Panc1 (cell line): ENCODE results near the gene GDF15. TPM values are rescaled to one million over a fixed set of nuclear protein-coding genes. Genes with fewer than 3 reads are reported as not detected.

ENCODE experiments used
- ATAC-seq: fragments of 200-7000 bp; cut with Tn5 transposase; 2 replicates; pipeline ENCODE4 v1.9.1; 2020; ENCODE audit warnings: mild to moderate bottlenecking, moderate library complexity
- BruUV-seq: library from RNA; stranded (reverse); fragments of 400-500 nt; replicated peaks from 2 replicates; lab custom pipeline; 2021; lab: Mats Ljungman, UMichigan
- CTCF ChIA-PET: fragments of 300-600 bp; sonication (Branson Sonifier 250); formaldehyde crosslinking; loops from one replicate; lab custom pipeline; 2022; ENCODE audit warnings: antibody characterized with exemption; lab: Charles Lee
- POLR2A ChIA-PET: fragments of 300-600 bp; sonication (Branson Sonifier 250); formaldehyde crosslinking; loops from one replicate; lab custom pipeline; 2022; ENCODE audit warnings: antibody characterized with exemption; lab: Charles Lee
- DNase-seq: peaks from one replicate; pipeline ENCODE4 v3.0.0-alpha.2; 2010; ENCODE audit warnings: low read depth, low spot score
- H3K27ac ChIP-seq: 2 replicates; pipeline ENCODE4 v1.5.1; 2011; ENCODE audit warnings: mild to moderate bottlenecking, low read length, inconsistent platforms
- H3K27me3 ChIP-seq: fragments of 200-500 bp; sonication (Bioruptor generic); 2 replicates; pipeline ENCODE4 v1.6.0; 2014; ENCODE audit warnings: low read length, inconsistent platforms; ENCODE audit not compliant: control insufficient read depth, insufficient read depth
- H3K36me3 ChIP-seq: fragments of 200-500 bp; sonication (Bioruptor generic); 2 replicates; pipeline ENCODE4 v1.5.1; 2014; ENCODE audit warnings: inconsistent platforms, mild to moderate bottlenecking, low read length, moderate library complexity; ENCODE audit not compliant: control insufficient read depth, insufficient read depth
- H3K4me1 ChIP-seq: 2 replicates; pipeline ENCODE4 v1.5.1; 2011; ENCODE audit warnings: inconsistent platforms, mild to moderate bottlenecking, low read length, moderate library complexity; ENCODE audit not compliant: control insufficient read depth, insufficient read depth
- H3K4me3 ChIP-seq, 2 experiments: 2 replicates each; pipeline ENCODE4 v1.5.1; 2011 to 2012; ENCODE audit warnings: low read depth in 2 of 2, low read length in 2 of 2, mild to moderate bottlenecking in 2 of 2, inconsistent platforms in 1 of 2, moderate library complexity in 1 of 2
- H3K9me3 ChIP-seq: fragments of 200-500 bp; sonication (Bioruptor generic); 2 replicates; pipeline ENCODE4 v1.5.1; 2014; ENCODE audit warnings: low read depth, mild to moderate bottlenecking, inconsistent platforms, low read length, moderate library complexity; ENCODE audit not compliant: control insufficient read depth, insufficient read depth
- POLR2AphosphoS5 ChIP-seq: IDR thresholded peaks from 2 replicates; pipeline ENCODE4 v1.6.1; 2012; ENCODE audit warnings: mild to moderate bottlenecking, low read depth, low read length, moderate library complexity
- SIN3A ChIP-seq: IDR thresholded peaks from 2 replicates; pipeline ENCODE4 v1.6.1; 2012; ENCODE audit warnings: low read depth, mild to moderate bottlenecking, low read length, moderate library complexity, borderline replicate concordance; ENCODE audit not compliant: insufficient read depth
- TCF7L2 ChIP-seq: IDR thresholded peaks from 2 replicates; pipeline ENCODE4 v1.6.1; 2011; ENCODE audit warnings: mild to moderate bottlenecking, low read depth, low read length, inconsistent platforms
- in situ Hi-C: cut with HindIII; loops from 2 replicates; pipeline ENCODE4 v1.10.0; 2016; ENCODE audit warnings: low sequenced_read_pairs, low pct_unique_long_range_greater_than_20kb
- intact Hi-C: fragments of 100-400 bp; cut with micrococcal nuclease; formaldehyde crosslinking; loops from one replicate; pipeline ENCODE4 v1.10.0; 2022; ENCODE audit not compliant: unreplicated experiment
- total RNA-seq: library from RNA; stranded (reverse); gene quantifications from one replicate; pipeline ENCODE4 v1.2.1, GENCODE V29; 2021; ENCODE audit not compliant: unreplicated experiment
- TF ChIP-seq, protein P1 (sequence below), 2 experiments: IDR thresholded peaks; 2 replicates each; pipeline ENCODE4 v1.6.1; 2011 to 2012; ENCODE audit warnings: low read depth in 2 of 2, control low read depth in 1 of 2, low read length in 1 of 2, mild to moderate bottlenecking in 1 of 2, moderate library complexity in 1 of 2; ENCODE audit not compliant: insufficient read depth in 1 of 2
- TF ChIP-seq, protein P2 (sequence below): fragments of 450-650 bp; IDR thresholded peaks from 2 replicates; pipeline ENCODE4 v1.5.1; 2017; ENCODE audit warnings: mild to moderate bottlenecking

Gene GDF15
- total RNA-seq, 1 experiment from 2014 or later = 335 TPM

DNA sequence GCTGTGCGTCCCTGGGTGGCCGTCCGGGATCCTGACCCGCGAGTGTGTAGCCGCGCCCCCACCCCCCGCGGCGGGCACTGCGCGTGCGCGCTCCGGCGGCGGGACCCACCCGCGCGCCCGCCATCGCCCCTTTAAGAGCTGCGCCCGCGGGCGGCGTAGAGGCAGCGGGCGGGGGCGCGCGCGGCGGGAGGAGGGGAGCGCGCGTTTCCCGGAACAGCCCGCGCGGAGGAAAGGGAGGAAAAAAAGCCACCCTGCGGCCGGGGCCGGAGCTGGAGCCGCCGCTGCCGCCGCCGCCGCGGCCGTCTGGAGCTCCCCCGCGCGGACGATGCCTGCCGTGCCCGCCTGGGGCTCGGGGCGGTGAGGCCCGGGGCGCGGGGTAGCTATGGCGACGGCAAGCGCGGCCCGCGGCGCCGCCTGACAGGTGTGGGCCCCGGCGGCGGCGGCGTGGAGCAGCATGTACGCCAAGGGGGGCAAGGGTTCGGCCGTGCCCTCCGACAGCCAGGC, 33.3 kb downstream of the GDF15 start, which contains the start of gene SSBP4:
TSS of gene SSBP4 (plus strand) at position 204 of the 504 bp plus-strand sequence. CDS start at position 455, 251 bp downstream.
- peaks cover 46% of the 10 kb centered on the region for H3K4me1 ChIP-seq
- DNase-seq (no peak), ATAC-seq (peak; percentile 22)
- BruUV-seq = no TSS peak
- H3K9me3 ChIP-seq = no peaks in the 10 kb centered on the region
- POLR2A ChIA-PET = no interaction called here
- TF ChIP-seq POLR2AphosphoS5 (peak; percentile 30; the same call in 1 of the 2 replicates), TCF7L2 (no peak)
- H3K27ac ChIP-seq = peak within 1 kb of the TSS; percentile 86
- intact Hi-C loops = no loop called here
- peak within 1 kb of the TSS; percentile 65 to 73 for H3K4me3 ChIP-seq
- in situ Hi-C loops = no loop called here
- H3K27me3 ChIP-seq = no peaks in the 10 kb centered on the region
- CTCF ChIA-PET = no interaction called here
- peaks cover 2% of the 10 kb centered on the region; the same call in 1 of the 2 replicates for H3K36me3 ChIP-seq

DNA sequence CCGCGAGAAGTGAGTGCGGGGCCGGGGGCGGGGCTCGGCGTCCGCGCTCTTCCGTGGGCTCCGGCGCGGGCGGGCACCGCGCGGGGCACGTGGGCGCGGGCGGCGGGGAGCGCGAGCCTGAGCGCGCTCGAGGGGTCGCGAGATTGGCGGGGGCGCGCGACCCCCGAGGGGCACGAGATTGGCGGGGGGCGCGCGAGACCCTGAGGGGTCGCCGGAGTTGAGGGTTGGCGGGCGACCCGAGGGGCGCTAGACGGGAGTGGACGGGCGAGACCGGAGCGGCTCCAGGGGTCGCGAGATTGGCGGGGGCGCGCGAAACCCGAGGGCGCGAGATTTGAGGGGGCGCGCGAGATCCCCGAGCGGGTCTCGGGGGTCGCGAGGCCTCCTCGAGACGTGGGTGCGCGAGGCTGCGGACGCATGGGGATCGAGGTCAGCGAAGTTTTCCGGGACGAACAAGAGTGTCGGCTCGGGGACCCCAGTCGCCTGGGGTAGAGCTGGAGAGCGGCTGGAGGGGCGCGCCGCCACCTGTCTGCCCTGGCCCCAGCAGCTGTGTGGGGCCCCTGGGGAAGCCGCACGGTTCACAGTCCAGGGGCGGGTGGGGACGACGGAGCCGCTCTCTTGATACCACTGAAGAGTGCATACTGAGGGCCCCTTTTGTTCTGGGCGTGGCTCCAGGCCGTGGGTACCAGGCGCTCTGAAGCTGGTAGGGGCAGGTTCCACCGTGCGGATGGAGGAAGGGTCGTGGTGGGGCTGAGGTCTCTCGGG, 33.9 kb downstream of the GDF15 start:
- Histone ChIP-seq H3K4me3 (peak overlapping the region; percentile 65 to 73), H3K4me1 (peaks cover 40% of the 10 kb centered on the region), H3K9me3 (no peaks in the 10 kb centered on the region), H3K27ac (peak overlapping the region; percentile 71), H3K36me3 (peaks cover 2% of the 10 kb centered on the region; the same call in 1 of the 2 replicates), H3K27me3 (no peaks in the 10 kb centered on the region)
- ChIA-PET CTCF (interaction anchor here (0.6 kb wide), 1 partner anchor 214 kb away, joined by 4 read pairs; no protein-coding TSS in a partner anchor), POLR2A (interaction anchor here (1.2 kb wide), 1 partner anchor 9 kb away, joined by 5 read pairs; no protein-coding TSS in a partner anchor)
- BruUV-seq = no TSS peak
- no peak for DNase-seq
- intact Hi-C loops (no loop called here), in situ Hi-C loops (no loop called here)
- TF ChIP-seq, protein P1, sequence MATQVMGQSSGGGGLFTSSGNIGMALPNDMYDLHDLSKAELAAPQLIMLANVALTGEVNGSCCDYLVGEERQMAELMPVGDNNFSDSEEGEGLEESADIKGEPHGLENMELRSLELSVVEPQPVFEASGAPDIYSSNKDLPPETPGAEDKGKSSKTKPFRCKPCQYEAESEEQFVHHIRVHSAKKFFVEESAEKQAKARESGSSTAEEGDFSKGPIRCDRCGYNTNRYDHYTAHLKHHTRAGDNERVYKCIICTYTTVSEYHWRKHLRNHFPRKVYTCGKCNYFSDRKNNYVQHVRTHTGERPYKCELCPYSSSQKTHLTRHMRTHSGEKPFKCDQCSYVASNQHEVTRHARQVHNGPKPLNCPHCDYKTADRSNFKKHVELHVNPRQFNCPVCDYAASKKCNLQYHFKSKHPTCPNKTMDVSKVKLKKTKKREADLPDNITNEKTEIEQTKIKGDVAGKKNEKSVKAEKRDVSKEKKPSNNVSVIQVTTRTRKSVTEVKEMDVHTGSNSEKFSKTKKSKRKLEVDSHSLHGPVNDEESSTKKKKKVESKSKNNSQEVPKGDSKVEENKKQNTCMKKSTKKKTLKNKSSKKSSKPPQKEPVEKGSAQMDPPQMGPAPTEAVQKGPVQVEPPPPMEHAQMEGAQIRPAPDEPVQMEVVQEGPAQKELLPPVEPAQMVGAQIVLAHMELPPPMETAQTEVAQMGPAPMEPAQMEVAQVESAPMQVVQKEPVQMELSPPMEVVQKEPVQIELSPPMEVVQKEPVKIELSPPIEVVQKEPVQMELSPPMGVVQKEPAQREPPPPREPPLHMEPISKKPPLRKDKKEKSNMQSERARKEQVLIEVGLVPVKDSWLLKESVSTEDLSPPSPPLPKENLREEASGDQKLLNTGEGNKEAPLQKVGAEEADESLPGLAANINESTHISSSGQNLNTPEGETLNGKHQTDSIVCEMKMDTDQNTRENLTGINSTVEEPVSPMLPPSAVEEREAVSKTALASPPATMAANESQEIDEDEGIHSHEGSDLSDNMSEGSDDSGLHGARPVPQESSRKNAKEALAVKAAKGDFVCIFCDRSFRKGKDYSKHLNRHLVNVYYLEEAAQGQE (IDR thresholded peaks at IDR 0.05; ENCODE audit: insufficient read depth in 1 of 2, low read depth in 2 of 2, low read length in 1 of 2) = no peak
- ATAC-seq = peak; percentile 4; the same call in 1 of the 2 replicates

DNA sequence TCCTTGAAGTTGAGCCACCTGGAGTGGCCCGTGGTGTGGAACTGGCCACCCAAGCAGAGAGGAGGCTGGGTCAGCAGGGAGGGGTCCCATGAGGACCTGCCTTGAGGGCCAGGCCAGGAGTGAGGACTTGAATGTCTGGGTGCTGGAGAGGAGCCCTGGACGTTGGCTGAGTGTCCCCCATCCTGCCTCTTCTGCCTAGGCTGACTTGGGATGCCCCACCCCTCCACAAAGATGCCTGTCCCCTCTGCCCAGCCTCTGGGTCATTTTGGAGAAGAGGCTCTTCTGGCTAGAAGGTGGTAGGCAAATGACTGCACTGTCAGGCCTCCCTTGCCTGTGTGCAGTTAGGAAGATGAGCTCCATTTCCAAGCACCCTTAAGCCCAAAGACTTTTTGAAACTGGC, 35.0 kb downstream of the GDF15 start:
- H3K27me3 ChIP-seq = no peaks in the 10 kb centered on the region
- CTCF ChIA-PET = no interaction called here
- POLR2A ChIA-PET = interaction anchor here (0.5 kb wide), 2 partner anchors 141 to 283 kb away, joined by 4 to 13 read pairs; no protein-coding TSS in a partner anchor
- H3K9me3 ChIP-seq = no peaks in the 10 kb centered on the region
- peak overlapping the region; percentile 71 for H3K27ac ChIP-seq
- ATAC-seq (no peak), DNase-seq (no peak)
- in situ Hi-C loops (no loop called here), intact Hi-C loops (no loop called here)
- BruUV-seq = no TSS peak
- peaks cover 2% of the 10 kb centered on the region; the same call in 1 of the 2 replicates for H3K36me3 ChIP-seq
- TF ChIP-seq POLR2AphosphoS5 (no peak), SIN3A (no peak)
- TF ChIP-seq, protein P2, sequence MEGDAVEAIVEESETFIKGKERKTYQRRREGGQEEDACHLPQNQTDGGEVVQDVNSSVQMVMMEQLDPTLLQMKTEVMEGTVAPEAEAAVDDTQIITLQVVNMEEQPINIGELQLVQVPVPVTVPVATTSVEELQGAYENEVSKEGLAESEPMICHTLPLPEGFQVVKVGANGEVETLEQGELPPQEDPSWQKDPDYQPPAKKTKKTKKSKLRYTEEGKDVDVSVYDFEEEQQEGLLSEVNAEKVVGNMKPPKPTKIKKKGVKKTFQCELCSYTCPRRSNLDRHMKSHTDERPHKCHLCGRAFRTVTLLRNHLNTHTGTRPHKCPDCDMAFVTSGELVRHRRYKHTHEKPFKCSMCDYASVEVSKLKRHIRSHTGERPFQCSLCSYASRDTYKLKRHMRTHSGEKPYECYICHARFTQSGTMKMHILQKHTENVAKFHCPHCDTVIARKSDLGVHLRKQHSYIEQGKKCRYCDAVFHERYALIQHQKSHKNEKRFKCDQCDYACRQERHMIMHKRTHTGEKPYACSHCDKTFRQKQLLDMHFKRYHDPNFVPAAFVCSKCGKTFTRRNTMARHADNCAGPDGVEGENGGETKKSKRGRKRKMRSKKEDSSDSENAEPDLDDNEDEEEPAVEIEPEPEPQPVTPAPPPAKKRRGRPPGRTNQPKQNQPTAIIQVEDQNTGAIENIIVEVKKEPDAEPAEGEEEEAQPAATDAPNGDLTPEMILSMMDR = no peak
- H3K4me1 ChIP-seq = peaks cover 39% of the 10 kb centered on the region
- peak overlapping the region; percentile 65 to 73 for H3K4me3 ChIP-seq
